Activated naive CD4-positive, alpha-beta T cell treated with anti-CD3 and anti-CD28 coated beads, Interleukin-2, amount 50 U/mL, for 16 hours (primary cell): ENCODE results near the gene SYNGR1.
"Not testable (repeated sequence)": the region's sequence is repeated elsewhere in the genome, so short reads cannot be mapped to it uniquely, and the experiment has no call there.

ENCODE experiments used
- DNase-seq: peaks from one replicate; pipeline ENCODE4 v3.0.0-alpha.2; 2020

SYNGR1 gene

DNA sequence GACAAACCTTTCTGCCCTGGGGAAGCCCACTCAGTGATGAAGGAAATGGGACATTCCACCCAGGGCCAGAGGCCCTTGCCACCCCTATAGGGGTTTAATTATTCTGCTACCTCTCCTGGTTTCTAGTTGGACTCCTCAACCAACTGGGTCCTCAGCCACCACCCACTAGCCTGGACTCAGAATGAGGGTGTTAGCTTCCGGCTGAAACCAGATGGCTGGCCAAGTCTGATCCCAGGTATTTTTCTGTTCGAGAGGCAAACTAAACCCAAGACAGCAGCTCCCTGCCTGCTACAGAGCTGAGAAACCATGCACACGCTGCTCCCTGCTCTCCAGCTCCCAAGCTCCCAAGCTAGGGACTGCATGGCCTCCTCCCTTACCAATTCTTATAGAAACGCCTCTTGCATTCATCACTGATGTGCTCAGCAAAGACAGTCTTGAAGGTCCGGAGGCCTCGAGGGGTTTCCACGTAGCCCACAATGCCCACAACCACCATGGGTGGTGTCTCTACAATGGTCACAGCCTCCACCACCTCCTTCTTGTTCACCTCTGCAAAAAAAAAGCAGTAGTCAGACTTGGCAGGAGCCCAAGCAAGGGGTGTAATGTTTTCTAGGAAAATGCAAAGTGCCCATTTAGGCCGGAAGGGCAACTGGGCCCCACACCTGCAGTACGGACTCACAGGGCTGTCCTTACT lies 32.6 kb upstream of the SYNGR1 start:
- DNase-seq = no peak

DNA sequence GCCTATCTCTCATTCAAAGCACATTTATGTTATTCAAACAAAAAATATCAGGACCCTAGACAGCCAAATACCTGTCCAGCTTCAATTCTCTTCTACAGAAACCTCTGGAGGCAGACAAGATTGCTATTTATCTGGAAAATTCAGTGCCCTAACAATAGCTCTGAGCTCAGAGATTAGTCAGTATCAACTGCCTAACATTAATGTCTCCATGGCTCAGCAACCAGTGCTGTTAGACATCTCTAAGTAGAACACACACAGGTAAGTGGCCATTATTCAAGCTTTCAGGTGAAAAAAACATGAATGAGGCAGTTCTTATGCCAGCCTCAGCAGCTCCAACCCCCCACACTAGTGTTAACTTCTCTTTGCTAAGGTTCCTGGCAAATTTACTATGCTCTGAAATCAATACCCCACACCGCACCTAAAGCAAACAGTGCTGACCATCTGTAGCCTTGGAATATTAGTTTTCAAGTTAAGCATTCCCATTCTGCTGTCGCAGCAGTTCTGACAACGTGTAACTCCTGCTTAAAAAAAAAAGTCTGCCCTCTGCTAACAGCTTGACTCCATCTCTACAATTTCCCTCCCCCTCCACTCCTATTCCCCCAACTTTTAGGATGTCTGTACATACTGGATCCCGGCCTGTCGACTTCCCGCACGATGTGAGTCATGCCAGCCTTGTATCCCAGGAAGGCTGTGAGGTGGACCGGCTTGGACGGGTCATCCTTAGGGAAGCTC lies 31.9 kb upstream of the SYNGR1 start:
- no peak for DNase-seq

- no peak for DNase-seq
Observed at GRCh38 chr22:39318507-39319283, 31.1 kb upstream of the SYNGR1 start.

- peak; percentile 94 for DNase-seq
Observed at GRCh38 chr22:39319284-39320022, 30.3 kb upstream of the SYNGR1 start, which contains the start of gene RPL3. Gene RPL3 (minus strand): TSS chr22:39319623. CDS start chr22:39319597, 26 bp downstream.

- DNase-seq = not testable (repeated sequence)
Observed at GRCh38 chr22:39320616-39321029, 29.2 kb upstream of the SYNGR1 start.

GRCh38 chr22:39325392-39325932 lies 24.3 kb upstream of the SYNGR1 start:
- DNase-seq = no peak

DNA sequence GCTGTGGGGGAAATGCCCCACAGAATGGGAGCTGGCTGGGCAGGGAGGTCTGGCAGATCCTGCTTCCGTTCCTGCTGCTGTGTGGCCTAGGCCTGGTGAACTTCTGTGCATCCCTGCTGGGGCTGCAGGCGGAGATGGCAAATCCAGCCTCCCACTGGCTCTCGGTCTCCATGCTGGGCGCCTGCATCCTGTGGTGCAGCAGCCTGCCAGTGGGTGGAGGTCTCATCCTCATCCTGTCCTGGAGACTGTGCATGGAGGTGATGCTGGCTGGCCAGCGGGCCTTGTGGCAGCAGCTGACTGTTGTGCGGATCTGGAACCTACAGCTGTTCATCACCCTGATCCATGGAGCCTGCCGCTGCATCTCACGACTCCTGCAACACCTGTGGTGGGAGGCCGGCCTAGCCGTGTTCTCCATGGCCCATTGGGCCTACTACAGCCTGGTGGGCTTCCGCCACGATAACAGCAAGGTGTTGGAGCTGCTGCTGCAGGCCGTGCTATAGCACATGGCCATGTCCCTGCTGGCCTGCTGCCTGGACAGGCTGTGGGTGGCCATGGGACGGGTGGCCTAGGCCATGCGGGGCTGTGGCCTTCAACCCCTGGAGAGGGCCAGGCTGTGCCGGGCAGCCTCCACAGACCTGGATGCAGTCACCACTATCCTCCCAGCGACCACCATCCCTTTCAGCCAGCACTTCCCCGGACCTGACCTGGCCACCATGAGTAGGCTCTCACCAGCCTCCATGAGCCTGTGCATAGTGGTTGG lies 21.6 kb upstream of the SYNGR1 start:
- no peak for DNase-seq

DNA sequence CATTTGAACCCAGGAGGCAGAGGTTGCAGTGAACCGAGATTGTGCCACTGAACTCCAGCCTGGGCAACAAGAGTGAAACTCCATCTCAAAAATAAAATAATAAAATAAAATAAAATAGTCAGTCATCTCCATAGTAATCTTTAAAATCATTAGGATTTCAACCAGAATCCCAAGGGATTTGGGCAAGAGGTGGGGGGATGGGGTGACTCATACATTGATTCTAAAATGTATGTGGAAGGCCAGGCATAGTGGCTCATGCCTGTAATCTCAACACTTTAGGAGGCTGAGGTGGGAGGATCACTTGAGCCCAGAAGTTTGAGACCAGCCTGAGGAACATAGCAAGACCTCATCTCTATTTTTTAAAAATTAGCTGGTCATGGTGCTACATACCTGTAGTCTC lies 19.2 kb upstream of the SYNGR1 start:
- not testable (repeated sequence) for DNase-seq

DNA sequence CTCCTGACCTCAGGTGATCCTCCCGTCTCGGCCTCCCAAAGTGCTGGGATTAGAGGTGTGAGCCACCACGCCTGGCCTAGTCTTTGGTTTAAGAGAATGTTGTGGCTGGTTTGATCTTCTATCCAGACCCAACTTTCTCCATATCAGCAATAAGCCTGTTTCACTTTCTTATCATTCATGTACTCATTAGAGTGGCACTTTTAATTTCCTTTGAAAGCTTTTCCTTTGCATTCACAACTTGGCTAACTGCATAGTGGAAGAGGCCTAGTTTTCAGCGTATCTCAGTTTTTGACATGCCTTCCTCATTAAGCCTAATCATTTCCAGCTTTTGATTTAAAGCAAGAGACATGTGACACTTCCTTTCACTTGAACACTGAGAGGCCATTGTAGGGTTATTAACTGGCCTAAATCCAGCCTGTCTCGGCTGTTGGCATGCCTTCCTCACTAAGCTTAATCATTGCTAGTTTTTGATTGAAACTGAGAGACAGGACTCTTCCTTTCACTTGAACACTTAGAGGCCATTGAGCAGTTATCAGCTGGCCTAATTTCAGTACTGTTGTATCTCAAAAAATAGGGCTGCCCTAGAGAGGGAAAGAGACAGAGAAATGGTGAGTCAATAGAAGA lies 17.2 kb upstream of the SYNGR1 start:
- DNase-seq = no peak

GRCh38 chr22:39336411-39336810 lies 13.4 kb upstream of the SYNGR1 start:
- DNase-seq = no peak

DNA sequence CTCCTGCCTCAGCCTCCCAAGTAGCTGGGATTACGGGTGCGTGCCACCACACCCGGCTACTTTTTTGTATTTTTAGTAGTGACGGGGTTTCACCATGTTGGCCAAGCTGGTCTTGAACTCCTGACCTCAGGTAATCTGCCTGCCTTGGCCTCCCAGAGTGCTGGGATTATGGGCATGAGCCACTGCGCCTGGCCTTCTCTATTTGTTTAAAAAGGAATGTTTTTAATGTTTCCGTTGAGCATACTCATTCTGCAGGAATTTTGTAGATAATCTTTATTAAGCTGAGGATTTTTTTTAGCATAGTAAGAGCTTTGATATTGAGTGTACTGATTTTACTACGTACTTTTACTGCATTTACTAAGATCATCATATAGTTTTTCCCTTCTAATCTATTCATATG lies 10.0 kb upstream of the SYNGR1 start:
- not testable (repeated sequence) for DNase-seq

- no peak for DNase-seq
Observed at GRCh38 chr22:39341179-39341578, 8.6 kb upstream of the SYNGR1 start.

GRCh38 chr22:39343259-39344045 lies 6.3 kb upstream of the SYNGR1 start:
- DNase-seq = peak; percentile 60

- no peak for DNase-seq
Observed at GRCh38 chr22:39344046-39344390, 5.8 kb upstream of the SYNGR1 start.

DNA sequence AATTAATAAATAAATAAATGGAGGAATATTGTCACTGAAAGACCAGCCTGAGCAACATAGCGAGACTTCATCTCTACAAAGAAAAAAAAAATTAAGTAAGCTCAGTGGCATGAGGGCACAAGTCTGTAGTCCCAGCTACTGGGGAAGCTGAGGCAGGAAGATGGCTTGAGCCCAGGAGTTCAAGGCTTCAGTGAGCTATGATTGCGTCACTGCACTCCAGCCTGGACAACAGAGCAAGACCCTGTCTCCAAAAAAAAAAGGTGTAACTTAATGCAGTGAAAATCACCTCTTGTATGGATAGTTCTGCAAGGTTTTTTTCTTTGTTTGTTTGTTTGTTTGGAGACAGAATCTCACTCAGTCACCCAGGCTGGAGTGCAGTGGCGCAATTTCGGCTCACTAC lies 4.6 kb upstream of the SYNGR1 start:
- no peak for DNase-seq

GRCh38 chr22:39348909-39349505 lies 784 bp upstream of the SYNGR1 start:
- DNase-seq = no peak

GRCh38 chr22:39349506-39349966 lies 255 bp upstream of the SYNGR1 start:
- DNase-seq = peak; percentile 34

DNA sequence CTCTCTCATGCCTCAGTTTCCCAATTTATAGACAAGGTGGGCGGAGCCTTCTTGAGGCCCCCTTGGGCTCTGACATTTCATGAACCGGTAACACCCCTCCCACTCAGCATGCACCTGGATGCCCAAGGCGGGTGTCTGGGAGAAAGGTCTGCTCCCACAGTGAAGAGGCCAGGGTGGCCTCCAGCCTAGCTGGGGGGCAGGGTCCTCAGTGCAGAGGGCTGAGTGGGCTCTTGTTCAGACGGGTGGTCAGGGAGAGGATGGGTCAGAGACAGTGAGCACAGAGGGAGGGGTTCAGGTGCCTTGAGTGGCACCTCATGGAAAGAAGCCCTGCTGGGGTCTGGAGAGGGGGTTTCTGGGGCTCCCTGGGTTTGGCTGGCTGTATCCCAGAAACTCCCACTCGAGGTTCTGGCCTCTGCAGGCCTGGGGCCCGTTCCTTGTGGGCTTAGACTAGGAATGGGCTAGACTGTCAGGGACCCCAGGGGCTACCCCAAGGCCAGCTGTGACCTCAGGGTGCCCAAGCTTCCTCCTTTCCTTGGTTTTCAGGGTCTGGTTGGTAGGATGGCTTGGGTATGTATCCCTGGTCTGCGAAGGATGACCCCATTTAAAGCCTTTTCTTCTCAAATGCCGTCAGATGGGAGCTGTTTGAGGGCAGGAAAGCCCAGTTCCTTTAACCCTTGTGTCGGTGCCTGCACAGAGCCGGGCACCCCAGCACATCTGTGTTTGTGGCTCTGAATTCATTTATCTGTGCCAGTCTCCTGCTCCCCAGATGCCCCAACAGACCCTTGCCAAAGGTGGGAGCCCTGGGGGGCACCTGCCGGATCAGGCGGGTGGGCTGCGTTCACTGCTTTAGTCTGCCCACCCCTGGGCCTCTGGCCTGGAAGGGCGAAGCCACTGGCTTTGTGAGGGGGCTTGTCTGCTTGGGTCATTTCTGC lies 1.2 kb downstream of the SYNGR1 start:
- DNase-seq = no peak

DNA sequence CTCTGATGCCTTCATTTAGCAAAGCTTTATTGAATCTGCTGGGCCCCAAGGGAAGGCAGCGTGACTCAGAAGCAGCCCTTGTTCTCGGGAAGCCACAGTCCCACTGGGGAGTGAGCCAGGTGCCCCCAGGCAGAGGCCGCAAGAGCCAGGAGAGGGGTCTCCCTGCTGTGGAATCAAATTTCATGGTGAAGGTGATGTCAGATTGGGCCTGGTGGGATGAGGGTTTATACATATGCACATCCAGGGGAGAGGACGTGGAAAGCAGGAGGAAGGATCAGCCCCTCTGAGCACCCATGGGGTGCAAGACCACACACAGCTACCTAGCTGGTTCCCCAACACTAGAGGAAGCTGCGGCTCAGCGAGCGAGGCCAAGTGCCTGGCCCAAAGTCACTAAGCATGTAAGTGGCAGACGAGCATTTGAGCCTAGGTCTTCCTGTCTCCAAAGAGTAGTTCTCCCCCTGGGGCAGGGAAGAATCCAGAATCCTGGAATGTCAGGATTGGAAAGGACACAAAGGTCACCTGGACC lies 2.0 kb downstream of the SYNGR1 start:
- no peak for DNase-seq
